ENCODE measurements around the gene CACNA1E. TPM values are rescaled to one million over a fixed set of nuclear protein-coding genes. Genes with fewer than 3 reads are reported as not detected.

Gene CACNA1E
- total RNA-seq, 1 donor from 2014 or later, result 0.06 TPM

DNA sequence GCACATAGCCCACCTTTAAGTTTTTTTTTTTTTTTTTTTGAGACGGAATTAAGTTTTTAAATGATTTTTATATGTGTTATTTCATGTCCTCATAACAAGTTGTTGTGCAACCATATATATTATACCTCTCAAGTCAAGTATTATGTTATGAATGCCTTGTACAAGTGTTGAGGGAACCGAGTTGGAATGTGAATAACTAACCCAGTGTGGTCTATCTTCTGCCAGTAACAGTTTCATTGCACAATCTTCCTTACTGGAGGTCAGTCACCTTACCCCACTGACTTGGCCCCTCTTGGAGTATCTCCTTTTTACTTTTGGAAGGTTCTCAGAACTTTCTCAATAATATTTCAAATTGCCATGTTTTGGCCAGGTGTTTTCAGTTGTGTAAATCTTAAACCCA lies 201.9 kb downstream of the CACNA1E start:
- ATAC-seq, result no peak

DNA sequence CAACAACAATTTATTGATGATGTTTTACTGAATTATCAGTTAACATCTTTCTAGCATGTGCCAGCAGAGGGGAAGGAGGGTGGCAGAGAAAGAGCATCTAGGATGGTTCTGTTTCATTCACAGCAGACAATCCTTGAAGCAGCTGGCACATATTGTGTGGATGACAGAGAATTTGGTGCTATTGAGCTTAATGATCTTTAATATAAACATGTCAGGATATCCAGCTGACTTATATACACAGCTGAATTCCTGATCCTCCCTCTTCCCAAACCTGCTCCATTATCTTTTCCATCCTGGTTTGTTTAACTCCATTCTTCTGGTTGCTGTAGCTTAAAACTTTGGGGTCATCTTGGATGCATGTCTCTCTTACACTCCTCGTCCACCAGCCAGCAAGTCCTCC lies 218.6 kb downstream of the CACNA1E start:
- DNase-seq, result no peak
- Histone ChIP-seq H3K9me3 (no peaks in the 10 kb centered on the region), H3K4me3 (no peak overlapping the region), H3K27me3 (peaks cover 3% of the 10 kb centered on the region), H3K36me3 (no peaks in the 10 kb centered on the region), H3K27ac (no peak overlapping the region), H3K4me1 (no peaks in the 10 kb centered on the region)
- ATAC-seq, result no peak
- TF ChIP-seq, protein P1, sequence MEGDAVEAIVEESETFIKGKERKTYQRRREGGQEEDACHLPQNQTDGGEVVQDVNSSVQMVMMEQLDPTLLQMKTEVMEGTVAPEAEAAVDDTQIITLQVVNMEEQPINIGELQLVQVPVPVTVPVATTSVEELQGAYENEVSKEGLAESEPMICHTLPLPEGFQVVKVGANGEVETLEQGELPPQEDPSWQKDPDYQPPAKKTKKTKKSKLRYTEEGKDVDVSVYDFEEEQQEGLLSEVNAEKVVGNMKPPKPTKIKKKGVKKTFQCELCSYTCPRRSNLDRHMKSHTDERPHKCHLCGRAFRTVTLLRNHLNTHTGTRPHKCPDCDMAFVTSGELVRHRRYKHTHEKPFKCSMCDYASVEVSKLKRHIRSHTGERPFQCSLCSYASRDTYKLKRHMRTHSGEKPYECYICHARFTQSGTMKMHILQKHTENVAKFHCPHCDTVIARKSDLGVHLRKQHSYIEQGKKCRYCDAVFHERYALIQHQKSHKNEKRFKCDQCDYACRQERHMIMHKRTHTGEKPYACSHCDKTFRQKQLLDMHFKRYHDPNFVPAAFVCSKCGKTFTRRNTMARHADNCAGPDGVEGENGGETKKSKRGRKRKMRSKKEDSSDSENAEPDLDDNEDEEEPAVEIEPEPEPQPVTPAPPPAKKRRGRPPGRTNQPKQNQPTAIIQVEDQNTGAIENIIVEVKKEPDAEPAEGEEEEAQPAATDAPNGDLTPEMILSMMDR (IDR thresholded peaks at IDR 0.05), result no peak
- intact Hi-C loops (cut with DNase I), result no loop called here

More for the DNA sequence above, 201.9 kb downstream of the CACNA1E start:
- Histone ChIP-seq H3K27me3 (no peaks in the 10 kb centered on the region), H3K36me3 (no peaks in the 10 kb centered on the region), H3K9me3 (no peaks in the 10 kb centered on the region), H3K4me3 (no peak overlapping the region), H3K4me1 (no peaks in the 10 kb centered on the region), H3K27ac (no peak overlapping the region)
- intact Hi-C loops (cut with DNase I), result no loop called here
- TF ChIP-seq, protein P1 (IDR thresholded peaks at IDR 0.05), result no peak
- DNase-seq, result no peak

DNA sequence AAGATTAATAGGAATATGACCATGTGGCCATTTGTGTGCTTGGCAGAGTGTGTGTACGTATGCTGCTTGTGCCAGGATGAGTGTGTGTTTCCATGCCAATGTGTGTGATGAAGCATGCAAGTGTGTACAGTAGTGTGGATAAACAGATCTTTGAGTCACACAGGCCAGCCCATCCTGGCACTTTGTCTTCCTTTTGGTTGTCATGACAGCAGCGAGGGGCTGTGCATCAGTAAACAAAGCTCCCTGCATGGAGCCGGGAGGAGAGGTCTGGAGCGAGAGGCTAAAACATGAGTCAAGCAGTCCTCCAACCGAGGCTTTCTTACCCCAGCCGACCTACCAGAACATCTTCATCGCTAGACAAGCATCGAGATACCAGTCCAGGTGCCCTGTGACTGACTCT lies 221.2 kb downstream of the CACNA1E start:
- no peak overlapping the region for H3K27ac ChIP-seq
- H3K9me3 ChIP-seq, result no peaks in the 10 kb centered on the region
- intact Hi-C loops (cut with DNase I), result no loop called here
- no peak overlapping the region for H3K4me3 ChIP-seq
- H3K27me3 ChIP-seq, result no peaks in the 10 kb centered on the region
- H3K4me1 ChIP-seq, result no peaks in the 10 kb centered on the region
- no peaks in the 10 kb centered on the region for H3K36me3 ChIP-seq
- DNase-seq, result no peak
- ATAC-seq, result no peak
- TF ChIP-seq, protein P1 (IDR thresholded peaks at IDR 0.05), result no peak

DNA sequence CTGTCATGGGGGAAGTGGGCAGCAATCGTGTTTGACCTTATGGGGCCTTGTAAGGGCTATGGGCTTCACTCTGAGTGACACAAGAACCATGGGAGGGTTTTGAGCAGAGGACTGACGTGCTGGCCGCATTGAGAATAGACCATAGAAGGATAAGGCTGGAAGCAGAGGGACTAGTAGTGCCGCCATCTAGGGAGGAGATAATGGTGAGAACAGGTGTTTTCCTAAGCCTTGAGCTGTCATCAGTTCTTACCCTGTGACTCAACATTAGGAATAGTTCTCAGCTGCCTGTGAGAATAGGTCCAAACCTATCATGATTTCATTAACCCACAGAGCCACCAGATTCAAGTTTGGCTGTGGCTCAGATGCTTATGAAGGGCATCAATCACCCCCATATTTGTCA lies 228.5 kb downstream of the CACNA1E start:
- no peak for ATAC-seq
- H3K4me3 ChIP-seq, result no peak overlapping the region
- no peaks in the 10 kb centered on the region for H3K9me3 ChIP-seq
- H3K4me1 ChIP-seq, result no peaks in the 10 kb centered on the region
- TF ChIP-seq, protein P1 (IDR thresholded peaks at IDR 0.05), result no peak
- no peaks in the 10 kb centered on the region for H3K27me3 ChIP-seq
- no peak overlapping the region for H3K27ac ChIP-seq
- DNase-seq, result no peak
- intact Hi-C loops (cut with DNase I), result no loop called here
- H3K36me3 ChIP-seq, result no peaks in the 10 kb centered on the region

DNA sequence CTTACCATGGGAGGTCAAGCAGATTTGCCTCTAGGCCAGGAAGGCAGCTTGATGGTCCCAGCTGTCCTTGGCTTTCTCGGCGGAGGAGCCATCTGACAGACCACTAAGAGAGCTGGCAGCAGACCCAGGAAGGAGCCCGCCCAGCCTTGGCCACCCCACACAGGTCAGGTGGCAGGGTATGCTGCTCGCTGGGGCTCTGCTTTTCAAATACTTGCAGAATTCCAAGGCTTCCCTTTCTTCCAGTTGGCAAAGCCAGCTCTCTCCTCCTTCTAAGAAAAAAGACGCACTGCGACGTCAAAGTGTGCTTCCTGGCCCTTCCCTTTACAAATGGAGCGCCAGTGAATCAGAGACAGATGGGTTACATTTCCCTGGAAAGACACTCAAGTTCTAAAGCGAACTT lies 229.4 kb downstream of the CACNA1E start:
- no peak for DNase-seq
- TF ChIP-seq, protein P1 (IDR thresholded peaks at IDR 0.05), result no peak
- intact Hi-C loops (cut with DNase I), result no loop called here

DNA sequence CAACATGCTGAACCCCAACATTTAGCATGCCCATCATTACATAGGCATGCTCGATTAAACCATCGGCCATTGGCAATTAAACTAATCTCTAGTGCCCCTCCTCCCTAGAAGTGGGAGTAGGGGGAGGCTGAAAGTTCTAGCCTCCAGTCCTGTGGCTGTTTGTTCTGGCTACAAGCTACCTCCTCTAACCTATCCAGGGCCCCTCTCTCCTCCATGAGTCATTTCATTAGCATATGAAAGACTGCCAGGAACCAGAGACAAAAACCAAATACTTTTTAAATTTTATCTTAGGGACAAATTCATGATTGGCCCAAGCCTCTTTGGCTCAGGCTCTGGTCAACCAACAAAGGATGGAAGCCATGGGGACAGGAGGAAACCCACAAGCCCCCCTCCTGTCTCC lies 231.1 kb downstream of the CACNA1E start:
- TF ChIP-seq, protein P1 (IDR thresholded peaks at IDR 0.05), result no peak
- Histone ChIP-seq H3K27ac (no peak overlapping the region), H3K4me1 (no peaks in the 10 kb centered on the region), H3K9me3 (no peaks in the 10 kb centered on the region), H3K4me3 (no peak overlapping the region), H3K36me3 (no peaks in the 10 kb centered on the region), H3K27me3 (no peaks in the 10 kb centered on the region)
- intact Hi-C loops (cut with DNase I), result no loop called here
- no peak for ATAC-seq
- no peak for DNase-seq

More for the DNA sequence above, 229.4 kb downstream of the CACNA1E start:
- no peaks in the 10 kb centered on the region for H3K4me1 ChIP-seq
- no peaks in the 10 kb centered on the region for H3K27me3 ChIP-seq
- H3K27ac ChIP-seq, result no peak overlapping the region
- peak; percentile 21 for ATAC-seq
- no peak overlapping the region for H3K4me3 ChIP-seq
- H3K36me3 ChIP-seq, result no peaks in the 10 kb centered on the region
- H3K9me3 ChIP-seq, result no peaks in the 10 kb centered on the region
